Adrenal gland (tissue), 12 donors: ENCODE data around the gene TRIM47. TPM values are rescaled to one million over a fixed set of nuclear protein-coding genes. Genes with fewer than 3 reads are reported as not detected.

Source experiments
- DNase-seq, 7 donors: peaks; one replicate each; pipeline ENCODE4 v3.0.0-alpha.2; 2019 to 2020
- H3K27ac ChIP-seq, 5 donors: fragments of 200-600 bp; sonication (generic) in 4 of 5; 1 replicate in 3 of 5; 2 replicates in 2 of 5; pipeline versions ENCODE4 v1.5.1 to v1.8.0; 2016 to 2020; ENCODE audit warnings: mild to moderate bottlenecking in 1 of 5
- H3K27me3 ChIP-seq: fragments of 200-600 bp; 2 replicates; pipeline ENCODE4 v1.8.0; 2021
- H3K36me3 ChIP-seq, 2 donors: fragments of 200-600 bp; replicated peaks in 1 of 2; 1 replicate in 1 of 2; 2 replicates in 1 of 2; pipeline versions ENCODE4 v1.5.1 to v1.8.0; 2018 to 2022
- H3K4me1 ChIP-seq, 2 donors: fragments of 200-600 bp; replicated peaks in 1 of 2; 1 replicate in 1 of 2; 2 replicates in 1 of 2; pipeline versions ENCODE4 v1.5.1 to v1.8.0; 2018 to 2021
- H3K4me3 ChIP-seq, 4 donors: fragments of 200-600 bp; sonication (generic) in 3 of 4; one replicate each; pipeline ENCODE4 v1.5.1; 2016 to 2018
- H3K9me3 ChIP-seq, 3 donors: fragments of 200-600 bp; sonication (generic) in 1 of 3; replicated peaks in 1 of 3; 1 replicate in 2 of 3; 2 replicates in 1 of 3; pipeline versions ENCODE4 v1.5.1 to v1.8.0; 2016 to 2021
- CTCF ChIP-seq, 6 experiments: fragments of 450-650 bp in 4 of 6; fragments of 200-600 bp in 2 of 6; sonication (generic) in 1 of 6; IDR thresholded peaks; 1 replicate in 5 of 6; 2 replicates in 1 of 6; pipeline versions ENCODE4 v1.5.1 to v1.8.0; 2016 to 2021; ENCODE audit warnings: antibody characterized with exemption in 6 of 6, mild to moderate bottlenecking in 2 of 6, moderate library complexity in 1 of 6
- POLR2A ChIP-seq, 2 donors: fragments of 450-650 bp; IDR thresholded peaks; one replicate each; pipeline ENCODE4 v1.6.1; 2017; ENCODE audit warnings: antibody characterized with exemption in 2 of 2, mild to moderate bottlenecking in 2 of 2, moderate library complexity in 1 of 2
- WGBS, 4 donors: extraction: QIAGEN DNeasy Blood & Tissue Kit in 2 of 4; methylation state at CpG; one replicate each; pipeline versions ENCODE4 v1.1.5 to v1.1.7; 2013 to 2017; 5-methylcytosine and 5-hydroxymethylcytosine counted together
- intact Hi-C, 2 donors: fragments of 100-400 bp; cut with DNase I; formaldehyde crosslinking; loops; one replicate each; pipeline versions ENCODE4 v1.14.1 to v1.15.0; 2022 to 2023
- polyA plus RNA-seq, 3 donors: library from polyadenylated mRNA; stranded (reverse); fragments of 200-250 nt in 2 of 3; fragments of 350-450 nt in 1 of 3; fragmentation: Illumina TruSeq in 1 of 3; extraction: RNeasy Lipid Tissue Mini Kit (QIAGEN cat#74804) in 1 of 3; gene quantifications; one replicate each; pipeline ENCODE4 v1.2.3, GENCODE V29; 2013 to 2014
- total RNA-seq, 9 donors: library from RNA; depleted of rRNA in 4 of 9; stranded (reverse); fragments of >200 nt in 4 of 9; fragments of 120-200 nt in 1 of 9; fragmentation: NEBNext Ultra II Directional in 1 of 9; extraction: Animal tissue kit (Norgen Biotek cat#: 25700) in 1 of 9; gene quantifications; one replicate each; pipeline versions ENCODE4 v1.1.0 to v1.2.4, GENCODE V29; 2013 to 2023
- donor health status: healthy with polysubstance abuse.
- donor health status: Bipolar disorder and iron deficiency.
- donor health status: DM: yes; HTN: yes; CAD: no.
- donor health status: DM: no; HTN: no; CAD: no.
- donor health status: DM: no; HTN: no; CAD: no.
- donor health status: DM: yes; HTN: yes; CAD: no.

TRIM47 gene
- total and polyA plus RNA-seq, 12 donors: 2.8 to 66.1 (median 24.5) TPM

DNA sequence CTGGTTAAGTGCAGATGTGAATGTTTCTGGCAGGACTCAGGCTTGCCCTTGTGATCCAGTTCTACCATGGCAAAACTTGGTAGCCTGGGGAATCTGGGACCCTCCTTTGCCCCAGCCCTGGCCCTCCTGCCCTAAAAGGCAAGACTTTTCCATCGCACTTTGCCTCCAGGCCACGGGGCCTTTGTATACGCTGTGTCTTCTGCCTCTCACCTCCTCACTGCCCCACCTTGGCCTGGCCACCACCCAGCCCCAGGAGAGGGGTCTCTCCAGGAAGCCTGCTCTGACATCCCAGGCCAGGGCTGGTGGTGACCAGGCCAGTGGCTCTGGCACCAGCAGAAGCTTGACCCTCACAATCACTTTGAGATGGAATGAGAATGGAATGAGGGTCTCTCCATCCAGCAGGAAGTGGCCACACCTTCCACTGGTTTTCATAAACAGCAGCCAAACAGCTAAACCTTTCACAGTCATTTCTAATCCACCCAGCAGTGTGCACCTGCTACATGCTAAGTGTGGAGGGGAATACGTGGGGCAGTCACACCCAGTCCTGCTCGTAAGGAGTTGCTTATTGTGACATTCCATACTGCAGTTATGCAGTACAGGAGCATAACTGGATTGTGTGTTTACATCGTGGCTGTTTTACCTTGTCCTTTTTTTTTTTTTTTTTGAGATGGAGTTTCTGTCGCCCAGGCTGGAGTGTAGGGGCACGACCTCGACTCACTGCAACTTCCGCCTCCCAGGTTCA lies 27.9 kb upstream of the TRIM47 start:
- H3K36me3 ChIP-seq: peaks cover 0 to 19% of the 10 kb centered on the region in 2 donors
- intact Hi-C loops: loop anchor here (2.0 to 5.0 kb wide), 2 partner anchors 96 to 98 kb away; partner anchors contain the start of gene CDK3 (in 1 of the 2)
- peak overlapping the region in 2 of 5 donors; percentile 3 to 12 for H3K27ac ChIP-seq
- no peaks in the 10 kb centered on the region for H3K27me3 ChIP-seq
- DNase-seq: peak in 1 of 7 donors; percentile 20
- TF ChIP-seq POLR2A (IDR thresholded peaks at IDR 0.05) (no peak), CTCF (IDR thresholded peaks at IDR 0.05) (no peak)
- H3K9me3 ChIP-seq: no peaks in the 10 kb centered on the region
- 82 to 89% (median 85%) methylated on average over 10 of the region's 10 CpGs for WGBS, 4 donors
- no peak overlapping the region for H3K4me3 ChIP-seq
- peaks cover 11 to 12% of the 10 kb centered on the region in 2 donors for H3K4me1 ChIP-seq

GRCh38 chr17:75904749-75905521 lies 26.6 kb upstream of the TRIM47 start, which contains the start of gene MRPL38:
TSS of gene MRPL38 (minus strand) at chr17:75904884. CDS start at chr17:75904875, 9 bp downstream.
- intact Hi-C loops: loop anchor here in 1 of 2 donors (5.0 kb wide), 1 partner anchor 97 kb away; the partner anchor contains the start of gene CDK3
- H3K27me3 ChIP-seq: no peaks in the 10 kb centered on the region
- H3K4me1 ChIP-seq: peaks cover 11 to 12% of the 10 kb centered on the region in 2 donors
- WGBS, 4 donors: 1 to 7% (median 4%) methylated on average over 15 to 64 of the region's 69 CpGs
- peak within 1 kb of the TSS in 3 of 4 donors; percentile 48 to 93 (median 88) for H3K4me3 ChIP-seq
- peak within 1 kb of the TSS; percentile 72 to 93 (median 83) for H3K27ac ChIP-seq
- peak; percentile 7 to 88 for TF ChIP-seq POLR2A (IDR thresholded peaks at IDR 0.05)
- TF ChIP-seq CTCF (IDR thresholded peaks at IDR 0.05): peak; percentile 97 to 100 (median 99)
- H3K9me3 ChIP-seq: no peaks in the 10 kb centered on the region
- DNase-seq: peak; percentile 94 to 97 (median 95)
- peaks cover 0 to 32% of the 10 kb centered on the region in 2 donors for H3K36me3 ChIP-seq

GRCh38 chr17:75902406-75902805 lies 24.0 kb upstream of the TRIM47 start:
- TF ChIP-seq POLR2A (IDR thresholded peaks at IDR 0.05): no peak
- TF ChIP-seq CTCF (IDR thresholded peaks at IDR 0.05): no peak

DNA sequence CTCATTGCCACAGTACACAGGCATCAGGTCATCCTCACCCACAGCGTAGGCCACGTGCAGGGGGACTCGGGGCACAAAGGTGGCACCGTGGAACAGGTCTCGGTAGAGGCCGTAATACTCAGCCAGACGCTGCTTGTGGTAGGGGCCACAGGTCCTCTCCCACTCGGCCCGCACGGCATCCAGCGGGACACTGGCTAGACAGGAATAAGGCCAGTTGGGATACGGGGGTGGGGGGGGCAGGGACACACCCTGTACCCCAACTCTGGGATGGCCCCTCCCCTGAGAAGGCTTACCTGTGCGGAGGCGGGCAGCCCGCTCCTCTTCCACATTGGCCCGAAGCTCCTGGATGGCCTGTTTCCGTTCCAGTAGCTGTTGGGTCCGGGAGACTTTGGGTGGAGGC lies 23.3 kb upstream of the TRIM47 start:
- Histone ChIP-seq H3K27me3 (no peaks in the 10 kb centered on the region), H3K4me3 (no peak overlapping the region), H3K4me1 (peaks cover 16% of the 10 kb centered on the region in 2 donors), H3K36me3 (peaks cover 0 to 50% of the 10 kb centered on the region in 2 donors), H3K9me3 (no peaks in the 10 kb centered on the region), H3K27ac (no peak overlapping the region)
- DNase-seq: peak in 1 of 7 donors; percentile 15
- intact Hi-C loops: no loop called here
- TF ChIP-seq CTCF (IDR thresholded peaks at IDR 0.05) (no peak), POLR2A (IDR thresholded peaks at IDR 0.05) (no peak)
- 89 to 93% (median 90%) methylated on average over 12 to 18 of the region's 18 CpGs for WGBS, 4 donors

More at GRCh38 chr17:75902406-75902805, 24.0 kb upstream of the TRIM47 start:
- Histone ChIP-seq H3K9me3 (no peaks in the 10 kb centered on the region), H3K27ac (no peak overlapping the region), H3K36me3 (peaks cover 0 to 50% of the 10 kb centered on the region in 2 donors), H3K4me1 (peaks cover 11 to 12% of the 10 kb centered on the region in 2 donors), H3K4me3 (no peak overlapping the region), H3K27me3 (no peaks in the 10 kb centered on the region)
- DNase-seq: no peak
- intact Hi-C loops: no loop called here
- WGBS, 4 donors: 88 to 94% (median 92%) methylated on average over 2 to 6 of the region's 6 CpGs
